DND-41 (cell line): ENCODE data around the gene RABL6.
"Not testable (repeated sequence)": the region's sequence is repeated elsewhere in the genome, so short reads cannot be mapped to it uniquely, and the experiment has no call there.

Experiments
- CTCF ChIP-seq: IDR thresholded peaks from 2 replicates; pipeline ENCODE4 v1.5.1; 2012; ENCODE audit warnings: borderline replicate concordance, low read length, moderate library complexity, mild to moderate bottlenecking; ENCODE audit not compliant: poor library complexity, severe bottlenecking; ENCODE audit errors: extremely low read depth
- EZH2 ChIP-seq: IDR thresholded peaks from 3 replicates; pipeline ENCODE4 v1.6.1; 2012; ENCODE audit warnings: borderline replicate concordance, low read depth, mild to moderate bottlenecking, moderate library complexity, low read length, inconsistent platforms; ENCODE audit not compliant: severe bottlenecking

- TF ChIP-seq CTCF, EZH2: not testable (repeated sequence)
Observed at GRCh38 chr9:136803009-136803550, 4.7 kb upstream of the RABL6 start.
